BLaER1 (cell line): ENCODE measurements around the gene BOD1L1.

Experiments
- H3K27ac ChIP-seq: shearing (Covaris generic); formaldehyde crosslinking; 2 replicates; pipeline ENCODE4 v1.8.1; 2022
- H3K27me3 ChIP-seq: shearing (Covaris generic); formaldehyde crosslinking; 2 replicates; pipeline ENCODE4 v1.8.1; 2022
- H3K36me3 ChIP-seq: shearing (Covaris generic); formaldehyde crosslinking; 2 replicates; pipeline ENCODE4 v1.8.1; 2022
- H3K4me1 ChIP-seq: shearing (Covaris generic); formaldehyde crosslinking; 2 replicates; pipeline ENCODE4 v1.8.1; 2022
- H3K4me2 ChIP-seq: shearing (Covaris generic); formaldehyde crosslinking; 2 replicates; pipeline ENCODE4 v1.8.1; 2022
- H3K4me3 ChIP-seq: shearing (Covaris generic); formaldehyde crosslinking; 2 replicates; pipeline ENCODE4 v1.8.1; 2022
- H3K9ac ChIP-seq: shearing (Covaris generic); formaldehyde crosslinking; 2 replicates; pipeline ENCODE4 v1.8.1; 2022
- H3K9me3 ChIP-seq: shearing (Covaris generic); formaldehyde crosslinking; 2 replicates; pipeline ENCODE4 v1.8.1; 2022
- H4K20me1 ChIP-seq: shearing (Covaris generic); formaldehyde crosslinking; 2 replicates; pipeline ENCODE4 v1.8.1; 2022
- Cebpa-rat ChIP-seq: shearing (Covaris generic); IDR thresholded peaks from 2 replicates; pipeline ENCODE4 v1.8.1; 2022

The BOD1L1 gene

DNA sequence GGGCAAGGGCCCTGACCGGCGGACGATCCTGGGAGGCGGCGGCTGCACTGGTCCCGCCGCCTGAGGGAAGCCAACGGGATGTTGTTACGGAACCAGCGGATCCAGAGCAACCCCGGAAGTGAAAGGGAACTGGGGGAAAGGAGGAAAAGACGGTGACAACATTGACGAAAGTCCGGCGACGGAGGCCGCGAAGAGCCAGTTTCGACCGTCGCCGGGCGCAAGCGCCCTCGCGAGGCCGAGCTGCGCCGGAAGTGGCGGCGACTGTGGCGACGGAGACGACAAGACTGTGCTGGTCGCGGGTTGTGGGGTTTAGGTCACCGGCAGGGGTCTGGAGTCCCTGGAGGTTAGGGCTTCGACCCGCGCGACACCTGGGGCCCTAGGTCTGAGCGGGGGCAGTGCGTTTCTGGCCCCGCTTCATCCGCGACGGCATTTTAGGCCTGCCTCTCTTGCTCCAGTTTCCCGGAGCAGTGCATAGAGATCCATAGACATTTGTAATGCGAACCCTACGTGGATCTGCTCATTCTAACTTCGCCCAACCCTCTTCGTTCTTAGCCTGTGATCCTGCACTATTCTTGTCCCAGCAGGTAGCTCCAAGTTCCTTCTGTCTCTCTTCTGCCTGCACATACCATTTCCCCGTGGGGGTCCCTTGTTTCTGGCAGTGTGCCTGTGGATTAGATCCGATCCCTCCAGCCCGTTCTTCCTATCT lies at the start of gene BOD1L1:
Gene BOD1L1 (minus strand): TSS at position 120 of the 706 bp plus-strand sequence. CDS start 138 bp downstream, outside the sequence.
- no peak for TF ChIP-seq Cebpa-rat
- peaks cover 27% of the 10 kb centered on the region for H3K4me1 ChIP-seq
- H3K9me3 ChIP-seq: no peaks in the 10 kb centered on the region
- peak within 1 kb of the TSS; percentile 94 for H3K4me2 ChIP-seq
- peaks cover 47% of the 10 kb centered on the region for H4K20me1 ChIP-seq
- peak within 1 kb of the TSS; percentile 92 for H3K4me3 ChIP-seq
- peak within 1 kb of the TSS; percentile 95 for H3K27ac ChIP-seq
- H3K36me3 ChIP-seq: peaks cover 8% of the 10 kb centered on the region
- peak within 1 kb of the TSS; percentile 92 for H3K9ac ChIP-seq
- H3K27me3 ChIP-seq: no peaks in the 10 kb centered on the region

DNA sequence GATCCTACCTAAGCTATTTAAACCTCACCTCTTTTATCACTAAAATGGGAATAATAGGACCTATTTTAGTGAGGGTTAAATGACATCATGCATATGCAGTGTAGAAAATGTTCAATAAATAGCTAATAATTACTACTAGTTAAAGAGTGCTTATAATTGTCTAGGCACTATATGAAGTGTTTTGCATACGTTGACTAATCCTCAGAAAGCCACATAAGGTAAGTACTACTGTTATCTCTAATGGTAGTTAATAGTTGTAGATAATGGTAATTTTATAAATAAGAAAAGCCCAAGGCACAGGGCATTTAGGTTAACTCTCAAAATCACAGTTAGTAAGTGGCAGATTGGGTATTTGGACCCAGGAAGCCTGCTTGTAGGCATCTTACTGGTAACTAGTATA lies 47.4 kb upstream of the BOD1L1 start:
- Histone ChIP-seq H4K20me1 (no peaks in the 10 kb centered on the region), H3K4me1 (no peaks in the 10 kb centered on the region), H3K4me3 (no peak overlapping the region), H3K27me3 (no peaks in the 10 kb centered on the region), H3K9me3 (peaks cover 33% of the 10 kb centered on the region), H3K4me2 (no peak overlapping the region), H3K9ac (no peak overlapping the region), H3K36me3 (no peaks in the 10 kb centered on the region), H3K27ac (no peak overlapping the region)
- TF ChIP-seq Cebpa-rat: no peak

DNA sequence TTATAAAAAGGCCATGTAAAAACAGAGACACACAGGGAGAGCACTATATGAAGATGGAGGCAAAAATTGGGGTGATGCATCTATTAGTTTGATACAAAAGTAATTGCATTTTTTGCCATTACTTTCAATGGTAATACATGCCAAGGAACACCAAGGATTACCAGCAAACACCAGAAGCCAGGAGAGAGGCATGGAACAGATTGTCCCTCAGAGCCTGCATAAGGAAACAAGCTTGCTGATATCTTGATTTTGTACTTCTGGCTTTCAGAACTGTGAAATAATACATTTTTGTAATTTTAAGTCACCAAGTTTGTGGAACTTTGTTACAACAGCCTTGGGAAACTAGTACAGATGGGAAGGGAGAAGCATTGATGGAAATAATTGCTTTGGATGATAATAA lies 45.6 kb upstream of the BOD1L1 start:
- H3K36me3 ChIP-seq: no peaks in the 10 kb centered on the region
- no peak overlapping the region for H3K27ac ChIP-seq
- H3K4me2 ChIP-seq: no peak overlapping the region
- H3K9ac ChIP-seq: no peak overlapping the region
- TF ChIP-seq Cebpa-rat: no peak
- H3K27me3 ChIP-seq: no peaks in the 10 kb centered on the region
- peaks cover 27% of the 10 kb centered on the region for H3K9me3 ChIP-seq
- no peaks in the 10 kb centered on the region for H3K4me1 ChIP-seq
- H3K4me3 ChIP-seq: no peak overlapping the region
- H4K20me1 ChIP-seq: no peaks in the 10 kb centered on the region

DNA sequence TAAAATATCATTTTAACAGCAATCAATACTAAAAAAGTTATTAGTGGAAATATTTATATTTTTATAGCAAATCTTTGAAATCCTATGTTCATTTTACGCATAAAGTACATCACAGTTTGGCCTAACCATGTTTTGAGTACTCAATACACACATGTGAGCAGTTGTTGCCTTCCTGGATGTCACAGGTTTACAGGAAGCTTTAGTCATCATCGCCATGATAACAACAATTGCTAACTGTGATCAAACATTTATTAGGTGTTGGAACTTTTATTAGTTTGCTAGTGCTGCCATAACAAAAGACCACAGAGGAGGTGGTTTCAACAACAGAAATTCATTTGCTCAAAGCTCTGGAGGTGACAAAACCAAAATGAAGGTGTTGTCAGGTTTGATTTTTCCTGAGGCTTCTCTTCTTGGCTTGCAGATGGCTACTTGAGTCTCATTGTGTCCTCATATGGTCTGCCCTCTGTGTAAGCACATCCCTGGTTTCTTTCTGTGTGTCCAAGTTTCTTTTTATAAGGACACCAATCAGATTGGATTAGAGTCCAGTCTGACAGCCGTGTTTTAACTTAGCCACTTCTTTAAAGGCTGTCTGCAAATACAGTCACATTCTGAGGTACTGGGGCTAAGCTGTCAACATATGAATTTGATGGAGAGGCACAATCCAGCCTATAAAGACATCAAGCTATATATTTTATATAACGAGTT lies 43.1 kb upstream of the BOD1L1 start:
- H3K9ac ChIP-seq: no peak overlapping the region
- H3K36me3 ChIP-seq: no peaks in the 10 kb centered on the region
- H3K4me3 ChIP-seq: no peak overlapping the region
- no peaks in the 10 kb centered on the region for H4K20me1 ChIP-seq
- no peak for TF ChIP-seq Cebpa-rat
- no peaks in the 10 kb centered on the region for H3K27me3 ChIP-seq
- no peak overlapping the region for H3K4me2 ChIP-seq
- H3K9me3 ChIP-seq: peaks cover 20% of the 10 kb centered on the region
- no peak overlapping the region for H3K27ac ChIP-seq
- H3K4me1 ChIP-seq: no peaks in the 10 kb centered on the region

DNA sequence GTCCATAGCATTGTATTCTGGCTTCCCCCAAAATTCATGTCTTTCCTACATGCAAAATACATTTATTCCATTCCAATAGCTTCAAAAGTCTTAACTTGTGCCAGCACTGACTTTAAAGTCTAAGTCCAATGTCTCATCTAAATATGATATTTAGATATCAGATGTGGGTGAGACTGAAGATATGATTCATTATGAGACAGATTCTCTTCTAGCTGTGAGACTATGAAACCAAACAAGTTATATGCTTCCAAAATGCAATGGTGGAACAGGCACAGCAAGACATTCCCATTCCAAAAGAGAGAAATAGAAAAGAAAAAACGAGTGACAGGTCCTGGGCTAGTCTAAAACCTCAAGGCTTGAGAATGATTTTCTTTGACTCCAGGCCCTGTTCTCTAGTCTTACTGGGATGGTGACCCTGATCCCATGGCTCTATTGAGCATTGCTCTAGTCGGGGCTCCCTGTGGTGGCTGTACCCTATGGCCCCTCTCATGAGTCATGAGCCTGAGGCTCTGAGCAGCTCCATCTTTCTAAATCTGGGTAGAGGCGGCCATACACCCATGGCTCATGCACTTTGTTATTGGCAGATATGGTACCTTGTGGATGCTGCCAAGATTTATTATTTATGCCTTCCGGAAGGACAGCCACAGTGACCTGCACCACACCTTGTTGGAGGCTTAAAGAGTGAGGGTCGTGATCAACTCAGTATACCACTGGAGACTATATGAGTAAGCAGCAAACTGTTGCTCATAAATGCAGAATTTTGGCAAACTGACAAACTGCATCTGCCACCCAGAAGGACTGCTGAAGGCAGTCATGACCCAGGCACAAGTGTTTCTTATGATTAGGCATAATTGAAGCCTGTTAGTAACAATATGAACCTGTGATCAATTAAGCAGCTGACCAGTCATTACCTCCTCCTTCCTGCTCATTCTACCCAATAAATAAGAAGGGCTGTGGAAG lies 38.5 kb upstream of the BOD1L1 start:
- Histone ChIP-seq H3K4me2 (no peak overlapping the region), H3K4me1 (no peaks in the 10 kb centered on the region), H3K9me3 (peaks cover 6% of the 10 kb centered on the region), H3K27ac (no peak overlapping the region), H3K27me3 (no peaks in the 10 kb centered on the region), H3K9ac (no peak overlapping the region), H4K20me1 (no peaks in the 10 kb centered on the region), H3K4me3 (no peak overlapping the region), H3K36me3 (no peaks in the 10 kb centered on the region)
- TF ChIP-seq Cebpa-rat: no peak

DNA sequence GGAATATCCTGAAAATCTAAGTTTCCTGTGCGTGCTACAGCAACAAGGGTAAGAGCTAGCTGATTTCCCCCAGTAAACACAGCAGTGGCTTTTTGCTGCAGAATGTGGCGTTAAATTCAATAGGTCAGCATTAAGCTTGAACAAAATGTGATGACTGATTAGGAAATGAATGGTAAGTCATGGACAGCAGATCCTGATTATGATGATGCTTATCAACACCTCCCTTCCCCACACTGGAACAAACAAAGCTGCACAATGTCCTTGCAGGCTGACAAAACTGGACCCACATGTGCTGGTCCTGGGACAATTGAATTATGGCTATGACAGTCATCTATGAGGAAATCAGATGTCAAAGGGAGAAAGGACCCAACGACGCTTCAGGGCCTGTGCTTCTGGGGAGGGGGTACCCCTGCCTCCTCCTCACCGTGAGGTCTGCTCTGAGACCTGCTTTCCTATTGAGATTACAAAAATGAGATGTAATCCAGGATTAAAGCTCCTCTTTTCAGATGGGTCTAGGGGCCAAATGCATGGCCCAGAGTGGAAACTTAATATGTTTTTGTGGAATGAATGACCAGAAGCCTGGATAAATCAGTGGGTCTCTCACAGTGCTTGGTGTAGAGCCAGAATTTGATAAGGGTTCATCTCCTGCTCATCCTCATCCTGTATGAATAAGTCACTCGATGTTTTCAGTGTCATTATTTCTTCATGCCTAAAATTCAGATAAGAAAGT lies 32.0 kb upstream of the BOD1L1 start:
- H3K9ac ChIP-seq: no peak overlapping the region
- no peaks in the 10 kb centered on the region for H3K27me3 ChIP-seq
- H4K20me1 ChIP-seq: no peaks in the 10 kb centered on the region
- no peak overlapping the region for H3K27ac ChIP-seq
- no peak for TF ChIP-seq Cebpa-rat
- no peak overlapping the region for H3K4me3 ChIP-seq
- H3K4me2 ChIP-seq: no peak overlapping the region
- no peaks in the 10 kb centered on the region for H3K4me1 ChIP-seq
- H3K36me3 ChIP-seq: no peaks in the 10 kb centered on the region
- H3K9me3 ChIP-seq: no peaks in the 10 kb centered on the region

DNA sequence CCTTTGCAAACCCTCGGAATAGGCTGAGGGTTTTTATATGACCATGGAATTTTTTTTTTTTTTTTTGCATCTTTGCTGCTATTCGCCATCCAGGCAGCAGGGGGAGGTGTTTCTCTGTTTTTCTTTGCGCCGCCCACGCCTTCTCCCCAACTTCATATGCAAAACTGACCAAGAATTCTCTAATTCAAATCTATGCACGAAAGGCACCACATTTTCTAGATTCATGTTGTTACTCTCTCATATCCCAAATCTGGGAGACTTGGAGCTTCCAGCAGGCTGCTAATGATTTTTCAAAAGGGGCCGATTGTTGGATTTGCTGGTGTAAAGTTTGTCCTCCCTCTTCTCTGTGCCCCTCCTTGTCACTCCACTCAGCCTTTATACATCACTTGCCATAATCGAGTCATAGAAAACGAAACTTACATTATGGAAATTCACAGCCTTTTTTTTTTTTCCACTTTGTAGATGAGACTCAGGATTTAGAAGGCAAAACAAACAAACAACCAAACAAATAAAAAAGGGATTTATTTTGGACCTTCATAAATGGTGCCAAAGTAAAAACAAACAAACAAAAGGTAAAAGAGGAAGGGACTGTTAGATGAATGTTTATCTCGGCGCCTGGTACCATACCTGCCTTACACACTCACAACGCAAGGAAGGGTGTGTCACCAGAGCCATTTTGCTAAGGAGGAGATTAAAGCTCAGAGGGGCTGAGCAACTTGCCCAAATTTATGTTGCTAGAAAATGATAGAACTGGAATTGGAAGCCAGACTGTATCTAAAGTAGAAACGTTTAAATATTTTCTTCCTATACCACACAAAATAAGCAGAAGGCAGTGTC lies 29.3 kb upstream of the BOD1L1 start:
- no peak overlapping the region for H3K4me3 ChIP-seq
- H3K4me1 ChIP-seq: no peaks in the 10 kb centered on the region
- H3K36me3 ChIP-seq: no peaks in the 10 kb centered on the region
- H3K9ac ChIP-seq: no peak overlapping the region
- no peak overlapping the region for H3K27ac ChIP-seq
- peak overlapping the region; percentile 27 for H3K4me2 ChIP-seq
- no peaks in the 10 kb centered on the region for H3K27me3 ChIP-seq
- no peak for TF ChIP-seq Cebpa-rat
- H3K9me3 ChIP-seq: no peaks in the 10 kb centered on the region
- H4K20me1 ChIP-seq: no peaks in the 10 kb centered on the region

DNA sequence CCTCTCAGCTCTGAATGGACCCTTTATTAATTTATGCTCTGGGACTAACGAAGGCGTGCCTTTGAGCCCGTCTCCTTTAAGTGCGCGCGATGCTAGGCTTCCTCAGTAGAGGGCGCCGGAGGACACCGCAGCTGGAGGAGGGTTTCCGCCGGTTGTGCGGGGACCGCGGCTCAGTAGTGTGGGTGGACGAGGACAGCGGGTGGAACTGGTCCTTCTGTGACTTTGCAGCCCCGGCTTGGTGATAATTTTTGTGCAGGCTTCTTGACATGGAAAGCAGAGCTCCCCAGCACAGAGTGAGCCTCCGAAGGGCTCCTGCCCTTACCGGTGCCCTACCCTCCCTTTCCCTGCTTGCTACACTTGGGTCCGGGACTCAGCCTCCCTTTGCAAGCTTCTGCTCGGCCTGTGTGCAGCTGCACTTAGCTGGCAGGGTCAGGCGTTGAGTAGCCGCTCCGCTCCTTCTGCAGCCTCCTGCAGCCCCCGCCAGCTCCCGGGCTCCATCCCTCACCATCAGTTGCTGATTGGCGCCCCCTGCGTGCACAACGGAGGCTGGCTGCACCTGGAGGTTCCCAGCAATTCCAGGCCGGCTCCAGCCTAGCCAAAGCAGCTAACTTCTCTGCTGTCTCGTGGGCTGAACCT lies 26.8 kb upstream of the BOD1L1 start:
- H3K4me3 ChIP-seq: peak overlapping the region; percentile 66
- no peaks in the 10 kb centered on the region for H3K27me3 ChIP-seq
- H3K9ac ChIP-seq: no peak overlapping the region
- no peaks in the 10 kb centered on the region for H4K20me1 ChIP-seq
- TF ChIP-seq Cebpa-rat: no peak
- peak overlapping the region; percentile 84 for H3K4me2 ChIP-seq
- no peaks in the 10 kb centered on the region for H3K9me3 ChIP-seq
- H3K36me3 ChIP-seq: no peaks in the 10 kb centered on the region
- no peak overlapping the region for H3K27ac ChIP-seq
- H3K4me1 ChIP-seq: no peaks in the 10 kb centered on the region
